A549 treated with RU486 at 1 μM for 4 hours (cell line): ENCODE data around the gene FAAP100. TPM values are rescaled to one million over a fixed set of nuclear protein-coding genes. Genes with fewer than 3 reads are reported as not detected.

ENCODE experiments used
- total RNA-seq: library from RNA; stranded (reverse); fragments of 200-300 nt; extraction: Qiagen RNA extraction; gene quantifications from 5 replicates; pipeline ENCODE4 v1.2.3, GENCODE V29; 2022; ENCODE audit warnings: low read depth

The FAAP100 gene
- 15.9 to 27.8 TPM (median 21.6 TPM) in 5 replicates for total RNA-seq

GRCh38 chr17:81552244-81553017 lies at the start of gene FAAP100:
FAAP100 (minus strand) TSS chr17:81552353; CDS start chr17:81552330, 23 bp downstream.

GRCh38 chr17:81527591-81528383 lies 24.4 kb downstream of the FAAP100 start, which contains the start of gene FSCN2:
FSCN2 (plus strand) TSS chr17:81528377; CDS start chr17:81528532, 155 bp downstream.

GRCh38 chr17:81512562-81513371 lies 39.4 kb downstream of the FAAP100 start, which contains the start of gene ACTG1:
ACTG1 (minus strand) TSS chr17:81512799; CDS start chr17:81512354, 445 bp downstream.

Other genes with a start within 250 kb of the FAAP100 start
- gene BAHCC1, start 156.9 kb downstream of the FAAP100 start, total RNA-seq, result 9.8 to 14.9 TPM (median 13.0 TPM) in 5 replicates
- gene ACTG1, start 39.6 kb downstream of the FAAP100 start, total RNA-seq, result 4,390 to 6,095 TPM (median 5,374 TPM) in 5 replicates
- 0.96 to 1.6 TPM (median 1.1 TPM) in 5 replicates for gene FSCN2, start 24.0 kb downstream of the FAAP100 start, total RNA-seq
- gene NPLOC4, start 84.8 kb upstream of the FAAP100 start, total RNA-seq, result 89.8 to 106 TPM (median 97.7 TPM) in 5 replicates
- gene TSPAN10, start 84.8 kb upstream of the FAAP100 start, total RNA-seq, result 4.3 to 6.9 TPM (median 5.2 TPM) in 5 replicates
- 1.5 to 3.6 TPM (median 2.2 TPM) in 5 replicates for gene PDE6G, start 104.2 kb upstream of the FAAP100 start, total RNA-seq
- gene OXLD1, start 114.3 kb upstream of the FAAP100 start, total RNA-seq, result 32.0 to 70.6 TPM (median 49.9 TPM) in 5 replicates
- 63.9 to 73.1 TPM (median 66.7 TPM) in 5 replicates for gene CCDC137, start 114.4 kb upstream of the FAAP100 start, total RNA-seq
- 46.6 to 56.2 TPM (median 49.9 TPM) in 5 replicates for gene ARL16, start 131.4 kb upstream of the FAAP100 start, total RNA-seq
- 139 to 217 TPM (median 209 TPM) in 5 replicates for gene HGS, start 131.7 kb upstream of the FAAP100 start, total RNA-seq
- gene MRPL12, start 151.0 kb upstream of the FAAP100 start, total RNA-seq, result 212 to 319 TPM (median 303 TPM) in 5 replicates
- gene SLC25A10, start 159.9 kb upstream of the FAAP100 start, total RNA-seq, result 26.9 to 48.0 TPM (median 41.1 TPM) in 5 replicates